KOPT-K1 (cell line): ENCODE data around the gene JOSD2.

Source experiments
- H3K27ac ChIP-seq: fragments of 200-600 bp; sonication (generic); 2 replicates; pipeline ENCODE4 v1.5.1; 2016; ENCODE audit warnings: antibody characterized with exemption, mild to moderate bottlenecking, low read depth, low read length; ENCODE audit not compliant: poor library complexity, severe bottlenecking
- H3K36me3 ChIP-seq: fragments of 200-600 bp; sonication (generic); 2 replicates; pipeline ENCODE4 v1.5.1; 2017; ENCODE audit warnings: antibody characterized with exemption, mild to moderate bottlenecking, low read length, moderate library complexity; ENCODE audit not compliant: insufficient read depth
- H3K9me3 ChIP-seq: fragments of 200-600 bp; sonication (generic); 2 replicates; pipeline ENCODE4 v1.5.1; 2017; ENCODE audit warnings: antibody characterized with exemption, low read length, mild to moderate bottlenecking; ENCODE audit not compliant: insufficient read depth, poor library complexity, severe bottlenecking

The JOSD2 gene

DNA sequence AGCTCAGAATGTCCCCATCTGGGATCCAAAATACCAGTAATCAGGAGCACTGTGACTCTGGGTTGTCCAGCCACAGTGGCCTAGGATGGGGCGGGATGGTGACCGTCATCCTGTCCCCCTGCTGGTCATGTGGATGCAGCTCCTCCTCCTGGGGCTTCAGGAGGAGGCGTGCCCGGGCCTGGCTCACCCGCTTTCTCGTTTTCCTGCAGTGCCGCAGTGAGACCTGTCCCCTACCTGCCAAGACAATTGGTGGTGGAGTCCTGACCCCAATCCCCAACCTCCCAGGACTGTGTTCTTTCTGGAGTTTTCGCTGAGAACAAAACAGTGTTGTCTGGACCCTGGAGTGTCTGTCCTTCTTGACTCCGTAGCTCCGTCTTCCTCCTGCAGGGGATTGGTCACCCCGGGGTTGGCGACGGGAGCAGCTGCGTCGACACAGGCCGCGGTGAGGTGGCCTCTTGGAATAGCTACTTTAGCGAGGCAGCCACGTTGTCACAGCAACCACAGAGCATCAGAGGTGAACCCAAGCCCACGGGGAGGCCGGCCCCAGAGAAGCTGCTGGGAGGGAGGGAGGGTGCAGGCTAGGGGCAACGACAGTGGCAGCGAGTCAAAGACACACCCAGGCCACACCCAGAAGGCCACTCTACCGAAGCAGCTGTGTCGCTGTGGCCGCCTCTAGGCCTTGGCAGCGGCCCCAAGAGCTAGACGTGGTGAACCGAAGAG is 44.8 kb downstream of the JOSD2 start:
- Histone ChIP-seq H3K27ac (no peak overlapping the region), H3K9me3 (no peaks in the 10 kb centered on the region), H3K36me3 (no peaks in the 10 kb centered on the region)

DNA sequence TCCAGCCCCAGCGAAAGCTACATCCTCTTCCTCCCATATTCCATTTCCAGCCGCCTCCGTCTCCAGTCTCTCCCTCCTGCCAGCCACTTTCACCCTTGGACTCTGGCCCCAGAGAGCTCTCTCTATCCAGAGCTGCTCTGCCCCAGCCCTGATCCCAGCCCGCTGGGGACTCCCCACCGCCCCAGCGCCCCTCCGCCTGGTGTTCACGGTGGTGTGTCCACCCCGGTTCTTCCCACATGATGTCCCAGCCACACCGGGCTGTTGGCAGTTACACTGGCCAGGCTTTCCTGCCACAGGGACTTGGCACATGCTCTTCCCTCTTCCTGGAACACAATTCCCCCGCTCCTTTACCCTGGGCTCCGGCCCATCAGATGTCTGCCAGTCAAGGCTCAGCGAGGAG is 46.0 kb downstream of the JOSD2 start:
- Histone ChIP-seq H3K36me3 (no peaks in the 10 kb centered on the region), H3K9me3 (no peaks in the 10 kb centered on the region), H3K27ac (no peak overlapping the region)

DNA sequence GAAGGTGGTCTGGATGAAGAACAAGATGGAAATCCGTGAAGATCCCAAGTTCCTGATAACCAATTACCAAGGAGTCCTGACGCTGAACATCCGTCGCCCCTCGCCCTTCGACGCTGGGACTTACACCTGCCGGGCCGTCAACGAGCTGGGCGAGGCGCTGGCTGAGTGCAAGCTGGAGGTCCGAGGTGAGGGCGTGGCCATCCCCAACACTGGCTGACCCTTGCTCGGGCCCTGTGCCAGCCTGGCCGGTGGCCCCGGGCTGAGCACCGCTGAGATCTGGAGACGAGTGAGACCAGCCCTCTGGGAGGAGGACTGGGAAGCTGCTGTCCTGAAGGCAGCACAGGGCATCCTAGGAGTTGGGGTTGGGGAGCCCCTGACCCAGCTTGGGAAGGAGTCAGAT is 46.6 kb downstream of the JOSD2 start:
- Histone ChIP-seq H3K27ac (no peak overlapping the region), H3K36me3 (no peaks in the 10 kb centered on the region), H3K9me3 (no peaks in the 10 kb centered on the region)

DNA sequence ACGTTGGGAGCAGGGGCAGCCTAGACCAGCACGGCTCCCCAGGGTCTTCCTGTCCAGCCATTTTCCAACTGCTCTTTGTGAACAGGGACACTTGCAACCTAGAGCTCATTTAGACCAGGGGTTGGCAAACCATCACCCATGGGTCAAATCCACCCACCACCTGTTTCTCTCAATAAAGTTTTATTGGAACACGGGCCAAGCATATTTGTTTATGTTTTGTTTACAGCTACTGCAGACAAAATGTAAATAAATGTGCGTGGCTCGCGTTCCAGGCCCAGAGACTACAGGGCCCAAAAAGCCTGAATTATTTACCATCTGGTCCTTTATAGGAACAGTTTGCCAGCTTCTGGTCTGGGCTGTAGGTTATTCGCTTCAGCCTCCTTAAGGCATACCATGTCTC is 48.0 kb downstream of the JOSD2 start:
- H3K9me3 ChIP-seq: no peaks in the 10 kb centered on the region
- no peaks in the 10 kb centered on the region for H3K36me3 ChIP-seq
- H3K27ac ChIP-seq: no peak overlapping the region

DNA sequence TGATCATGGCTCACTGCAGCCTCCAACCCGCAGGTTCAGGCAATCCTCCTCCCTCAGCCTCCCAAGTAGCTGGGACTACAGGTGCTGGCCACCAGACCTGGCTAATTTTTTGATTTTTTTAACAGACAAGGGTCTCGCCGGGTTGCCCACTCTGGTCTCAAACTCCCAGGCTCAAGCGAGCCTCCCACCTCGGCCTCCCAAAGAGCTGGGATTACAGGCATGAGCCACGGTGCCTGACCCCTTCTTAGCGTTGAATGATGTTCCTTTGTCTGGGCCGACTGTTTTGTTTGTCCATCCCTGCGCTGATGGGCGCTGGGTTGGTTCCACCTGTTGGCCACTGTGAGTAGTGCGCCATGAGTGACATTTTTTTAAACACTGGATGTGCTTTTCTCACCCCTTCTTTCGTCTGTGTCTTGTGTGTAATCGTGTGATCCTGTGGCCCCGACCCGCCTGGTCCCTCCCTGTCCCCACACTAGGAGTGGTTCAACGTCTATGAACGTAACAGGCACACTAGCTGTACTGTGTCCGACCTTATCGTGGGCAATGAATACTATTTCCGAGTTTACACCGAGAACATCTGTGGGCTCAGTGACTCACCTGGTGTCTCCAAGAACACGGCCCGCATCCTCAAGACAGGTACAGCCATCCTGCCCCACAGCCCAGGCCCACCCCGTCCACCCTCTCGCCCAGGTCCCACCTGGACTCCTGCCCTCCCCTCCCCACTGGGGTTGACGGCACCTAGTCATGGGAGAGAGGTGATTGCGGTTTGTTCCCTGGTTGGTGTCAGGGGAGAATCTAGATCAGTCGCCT is 49.7 kb downstream of the JOSD2 start:
- Histone ChIP-seq H3K36me3 (no peaks in the 10 kb centered on the region), H3K27ac (no peak overlapping the region), H3K9me3 (no peaks in the 10 kb centered on the region)

DNA sequence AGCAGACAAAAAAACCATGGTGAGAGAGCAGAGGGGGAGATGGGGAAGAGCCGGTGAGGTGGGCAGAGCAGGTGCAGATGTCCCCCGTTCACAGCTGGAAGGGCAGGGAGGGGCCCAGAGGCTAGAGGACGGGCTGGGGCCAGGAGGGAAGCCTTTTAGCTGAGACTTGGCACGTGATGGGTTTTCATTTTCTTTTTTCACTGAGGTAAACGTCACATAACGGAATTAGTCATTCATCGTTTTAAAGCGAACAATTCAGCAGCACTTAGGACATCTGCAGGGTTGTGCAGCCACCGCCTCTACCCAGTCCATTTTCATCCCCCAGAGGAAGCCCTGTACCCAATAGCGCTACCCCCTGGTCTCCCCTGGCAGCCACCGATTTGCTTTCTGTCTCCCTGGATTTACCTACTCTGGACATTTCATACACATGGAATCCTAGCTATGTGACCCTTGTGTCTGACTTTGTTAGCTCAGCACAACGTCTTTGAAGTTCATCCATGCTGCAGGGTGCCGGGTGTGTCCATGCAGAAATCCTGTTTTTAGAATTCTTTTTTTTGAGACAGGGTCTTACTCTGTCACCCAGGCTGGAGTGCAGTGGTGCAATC is 50.7 kb downstream of the JOSD2 start:
- no peaks in the 10 kb centered on the region for H3K9me3 ChIP-seq
- no peak overlapping the region for H3K27ac ChIP-seq

DNA sequence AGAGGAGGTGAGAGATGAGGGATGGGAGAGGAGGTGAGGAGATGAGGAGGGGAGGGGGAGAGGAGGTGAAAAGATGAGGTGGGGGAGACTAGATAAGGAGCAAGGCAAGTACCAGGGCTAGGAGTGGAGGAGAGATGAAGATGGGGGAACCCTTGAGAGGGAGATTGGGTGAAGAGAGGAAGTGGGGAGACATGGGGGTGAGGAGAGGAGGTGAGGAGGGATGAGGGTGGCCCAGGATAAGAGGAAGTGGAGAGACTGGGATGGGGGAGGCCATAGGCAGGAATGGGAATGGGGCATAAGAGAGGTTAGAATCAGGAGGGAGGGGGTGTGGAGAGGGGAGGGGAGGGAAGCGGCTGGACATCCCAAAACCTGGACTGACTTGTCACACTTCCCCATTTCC is 51.4 kb downstream of the JOSD2 start:
- H3K36me3 ChIP-seq: no peaks in the 10 kb centered on the region
- no peak overlapping the region for H3K27ac ChIP-seq
- H3K9me3 ChIP-seq: no peaks in the 10 kb centered on the region

More for the DNA sequence above, 50.7 kb downstream of the JOSD2 start:
- no peaks in the 10 kb centered on the region for H3K36me3 ChIP-seq

DNA sequence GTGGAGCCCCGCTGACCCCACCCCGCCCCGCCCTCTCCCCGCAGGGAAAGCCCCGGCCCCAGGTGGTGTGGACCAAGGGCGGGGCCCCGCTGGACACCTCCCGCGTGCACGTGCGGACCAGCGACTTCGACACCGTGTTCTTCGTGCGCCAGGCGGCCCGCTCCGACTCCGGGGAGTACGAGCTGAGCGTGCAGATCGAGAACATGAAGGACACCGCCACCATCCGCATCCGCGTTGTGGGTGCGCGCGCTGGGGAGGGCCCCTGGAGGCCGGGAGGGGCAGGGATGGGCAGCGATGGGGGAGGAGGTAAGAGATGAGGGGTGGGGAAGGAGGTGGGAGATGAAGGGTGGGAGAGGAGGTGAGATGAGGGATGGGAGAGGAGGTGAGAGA is 51.9 kb downstream of the JOSD2 start:
- Histone ChIP-seq H3K36me3 (no peaks in the 10 kb centered on the region), H3K9me3 (no peaks in the 10 kb centered on the region), H3K27ac (no peak overlapping the region)

DNA sequence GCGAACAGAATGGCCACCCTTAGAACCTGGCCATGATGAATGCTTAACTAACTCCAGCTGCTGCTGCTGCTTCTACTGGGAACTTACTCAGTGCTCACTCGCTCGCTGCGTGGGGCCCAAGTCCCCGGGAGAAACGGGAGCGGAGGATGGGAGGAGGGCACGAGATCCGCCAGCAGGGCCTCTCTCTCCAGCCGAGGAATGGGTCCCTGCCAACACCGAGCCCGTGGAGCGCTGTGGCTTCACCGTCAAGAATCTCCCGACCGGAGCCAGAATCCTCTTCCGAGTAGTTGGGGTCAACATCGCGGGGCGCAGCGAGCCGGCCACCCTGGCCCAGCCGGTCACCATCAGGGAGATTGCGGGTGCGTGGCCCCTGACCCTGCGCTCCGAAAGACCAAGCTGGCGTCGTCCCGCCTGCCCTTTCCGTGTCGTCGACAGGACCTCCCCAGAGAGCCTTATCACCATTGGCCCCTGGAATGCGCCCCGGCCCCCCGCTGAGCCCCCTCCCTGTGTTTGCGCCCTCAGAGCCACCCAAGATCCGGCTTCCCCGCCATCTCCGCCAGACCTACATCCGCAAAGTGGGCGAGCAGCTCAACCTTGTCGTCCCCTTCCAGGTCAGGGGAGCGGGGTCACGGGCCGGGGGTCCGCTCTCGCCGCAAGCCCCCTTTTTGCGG is 52.5 kb downstream of the JOSD2 start:
- Histone ChIP-seq H3K9me3 (no peaks in the 10 kb centered on the region), H3K36me3 (no peaks in the 10 kb centered on the region), H3K27ac (no peak overlapping the region)

DNA sequence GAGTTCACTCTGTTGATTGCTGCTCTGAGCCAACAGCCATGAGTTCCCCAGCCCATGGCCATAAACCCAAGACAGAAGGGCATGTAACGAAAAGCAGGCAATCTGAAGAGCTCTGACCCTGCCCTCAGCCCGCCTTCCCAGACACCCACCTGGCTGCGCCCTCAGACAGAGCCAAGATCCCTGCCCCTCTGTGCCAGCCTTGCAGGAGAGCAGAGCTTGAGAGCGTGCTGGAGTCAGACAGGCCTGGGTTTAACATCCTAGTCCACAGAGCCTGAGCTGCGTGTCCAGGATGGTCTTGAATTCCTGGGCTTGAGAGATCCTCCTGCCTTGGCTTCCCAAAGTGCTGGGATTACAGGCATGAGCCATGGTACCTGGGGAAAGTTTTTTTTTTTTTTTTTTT is 53.7 kb downstream of the JOSD2 start:
- Histone ChIP-seq H3K9me3 (no peaks in the 10 kb centered on the region), H3K27ac (no peak overlapping the region)

More for the DNA sequence above, 53.7 kb downstream of the JOSD2 start:
- H3K36me3 ChIP-seq: no peaks in the 10 kb centered on the region
